ENCODE data around the gene LAMA3. TPM values are rescaled to one million over a fixed set of nuclear protein-coding genes. Genes with fewer than 3 reads are reported as not detected.

Gene LAMA3
- total and polyA plus RNA-seq, 2 donors (not counting 3 experiments of a cell fraction or from before 2014, with no cell fraction given), result 2.6 to 12.3 TPM

GRCh38 chr18:23906658-23907057, 217.4 kb downstream of the LAMA3 start:
- Histone ChIP-seq H3K79me2 (ENCODE audit: control insufficient read depth, insufficient read depth, low read length) (no peaks in the 10 kb centered on the region), H3K9me1 (replicated peaks; ENCODE audit: control insufficient read depth, extremely low read depth, insufficient read depth, low read length) (no peaks in the 10 kb centered on the region), H3K4me3 (replicated peaks in 1 of 3; ENCODE audit: insufficient read depth in 1 of 3, low read depth in 1 of 3, low read length in 3 of 3) (no peak overlapping the region), H3K9me3 (replicated peaks; ENCODE audit: control insufficient read depth, insufficient read depth, low read length) (no peaks in the 10 kb centered on the region), H3K4me1 (ENCODE audit: control insufficient read depth, extremely low read depth, insufficient read depth, low read length) (no peaks in the 10 kb centered on the region), H2AFZ (ENCODE audit: low read depth, low read length) (no peak overlapping the region), H3K27me3 (ENCODE audit: control insufficient read depth in 2 of 2, insufficient read depth in 2 of 2, low read length in 2 of 2) (no peaks in the 10 kb centered on the region), H3K27ac (ENCODE audit: insufficient read depth, low read depth, low read length) (no peak overlapping the region), H3K4me2 (ENCODE audit: insufficient read depth, low read length) (no peak overlapping the region), H3K36me3 (ENCODE audit: control insufficient read depth in 2 of 2, extremely low read depth in 1 of 2, insufficient read depth in 2 of 2, low read length in 2 of 2) (peaks cover 0 to 3% of the 10 kb centered on the region in 2 experiments), H3K9ac (replicated peaks; ENCODE audit: extremely low read depth, insufficient read depth, low read length) (no peak overlapping the region), H4K20me1 (replicated peaks; ENCODE audit: control insufficient read depth, extremely low read depth, insufficient read depth, low read length) (no peaks in the 10 kb centered on the region)
- BruUV-seq (replicated peaks), result no TSS peak
- intact Hi-C loops (cut with micrococcal nuclease), result no loop called here
- ChIA-PET CTCF (interaction anchor here (2.4 kb wide), 1 partner anchor 12 kb away, joined by 7 read pairs; no protein-coding TSS in a partner anchor), POLR2A (no interaction called here)
- TF ChIP-seq MYC (IDR thresholded peaks at IDR 0.05; ENCODE audit: low read depth, low read length) (no peak), POLR2AphosphoS5 (IDR thresholded peaks at IDR 0.05; ENCODE audit: insufficient read depth, low read depth, low read length) (no peak), JUN (IDR thresholded peaks at IDR 0.05; ENCODE audit: borderline replicate concordance, insufficient read depth, insufficient read length, low read depth) (no peak), MAX (IDR thresholded peaks at IDR 0.05; ENCODE audit: insufficient read depth, insufficient read length) (no peak), FOS (IDR thresholded peaks at IDR 0.05; ENCODE audit: borderline replicate concordance, insufficient read depth, low read length) (no peak), GATA2 (IDR thresholded peaks at IDR 0.05; ENCODE audit: insufficient read depth, insufficient read length, low read depth, low read length) (no peak), CTCF (IDR thresholded peaks at IDR 0.05; ENCODE audit: extremely low read depth in 1 of 2, insufficient read depth in 1 of 2, low read depth in 1 of 2, low read length in 2 of 2) (no peak), EZH2 (IDR thresholded peaks at IDR 0.05; ENCODE audit: borderline replicate concordance, low read depth, low read length, severe bottlenecking) (no peak), POLR2A (IDR thresholded peaks at IDR 0.05; ENCODE audit: low read depth, low read length) (no peak)
- dilution Hi-C loops (cut with MboI; ENCODE audit: extremely low pct_ligation_motif_present, low sequenced_read_pairs), result no loop called here
- DNase-seq (ENCODE audit: low read depth, low spot score), result no peak
- FAIRE-seq, result no peak

Measured in endothelial cell of umbilical vein (primary cell).